Type B pancreatic cell (in vitro differentiated cells): Measurements from ENCODE around the gene KRT85. TPM values are rescaled to one million over a fixed set of nuclear protein-coding genes. Genes with fewer than 3 reads are reported as not detected.
"Not testable (repeated sequence)": the region's sequence is repeated elsewhere in the genome, so short reads cannot be mapped to it uniquely, and the experiment has no call there.

Source experiments
- DNase-seq: peaks from one replicate; pipeline ENCODE4 v3.0.0; 2021; ENCODE audit warnings: mixed read lengths; ENCODE audit not compliant: unreplicated experiment; ENCODE audit errors: extremely low spot score
- H3K27ac Mint-ChIP-seq: 2 replicates; pipeline ENCODE4 v1.8.0; 2021; ENCODE audit warnings: mild to moderate bottlenecking, mixed read lengths
- H3K27me3 Mint-ChIP-seq: 2 replicates; pipeline ENCODE4 v1.8.0; 2021; ENCODE audit warnings: mixed read lengths
- H3K36me3 Mint-ChIP-seq: 2 replicates; pipeline ENCODE4 v1.8.0; 2021; ENCODE audit warnings: mixed read lengths
- H3K4me1 Mint-ChIP-seq: one replicate; pipeline ENCODE4 v1.8.0; 2021; ENCODE audit warnings: mixed read lengths; ENCODE audit not compliant: unreplicated experiment
- H3K4me3 Mint-ChIP-seq: 2 replicates; pipeline ENCODE4 v1.8.0; 2021; ENCODE audit warnings: mild to moderate bottlenecking, mixed read lengths
- H3K9me3 Mint-ChIP-seq: 2 replicates; pipeline ENCODE4 v1.8.0; 2021; ENCODE audit warnings: mixed read lengths
- CTCF ChIP-seq: fragments of 200-600 bp; sonication (generic); conservative IDR thresholded peaks from 2 replicates; pipeline ENCODE4 v1.5.0; 2021; ENCODE audit warnings: antibody characterized with exemption, mild to moderate bottlenecking
- total RNA-seq: library from RNA; stranded (reverse); gene quantifications from 2 replicates; pipeline ENCODE4 v1.2.1, GENCODE V29; 2021; ENCODE audit warnings: low replicate concordance

Gene KRT85
- total RNA-seq, 1 donor from 2014 or later: not detected

GRCh38 chr12:52317468-52318052 lies 49.7 kb downstream of the KRT85 start:
- Mint-ChIP-seq H3K9me3 (no peaks in the 10 kb centered on the region), H3K27me3 (peaks cover 54% of the 10 kb centered on the region), H3K4me3 (no peak overlapping the region), H3K27ac (no peak overlapping the region), H3K4me1 (no peaks in the 10 kb centered on the region), H3K36me3 (no peaks in the 10 kb centered on the region)
- no peak for DNase-seq
- TF ChIP-seq CTCF: no peak

- Mint-ChIP-seq H3K36me3 (no peaks in the 10 kb centered on the region), H3K9me3 (no peaks in the 10 kb centered on the region)
- no peak for TF ChIP-seq CTCF
These were observed 50.6 kb downstream of the KRT85 start for GRCh38 chr12:52316701-52317100.

GRCh38 chr12:52316290-52316689 lies 51.0 kb downstream of the KRT85 start:
- peaks cover 55% of the 10 kb centered on the region for H3K27me3 Mint-ChIP-seq
- H3K36me3 Mint-ChIP-seq: no peaks in the 10 kb centered on the region
- H3K9me3 Mint-ChIP-seq: no peaks in the 10 kb centered on the region
- TF ChIP-seq CTCF: no peak
- H3K4me1 Mint-ChIP-seq: no peaks in the 10 kb centered on the region
- no peak for DNase-seq
- no peak overlapping the region for H3K4me3 Mint-ChIP-seq
- H3K27ac Mint-ChIP-seq: no peak overlapping the region

More at GRCh38 chr12:52316701-52317100, 50.6 kb downstream of the KRT85 start:
- Mint-ChIP-seq H3K4me3 (no peak overlapping the region), H3K4me1 (no peaks in the 10 kb centered on the region), H3K27me3 (peaks cover 53% of the 10 kb centered on the region), H3K27ac (no peak overlapping the region)
- no peak for DNase-seq

GRCh38 chr12:52315721-52316120 lies 51.6 kb downstream of the KRT85 start:
- H3K4me3 Mint-ChIP-seq, H3K9me3 Mint-ChIP-seq, DNase-seq, H3K27ac Mint-ChIP-seq, H3K36me3 Mint-ChIP-seq, H3K4me1 Mint-ChIP-seq: not testable (repeated sequence)
- peak; percentile 57 for TF ChIP-seq CTCF
- H3K27me3 Mint-ChIP-seq: peaks cover 60% of the 10 kb centered on the region

GRCh38 chr12:52314511-52314910 lies 52.8 kb downstream of the KRT85 start:
- no peaks in the 10 kb centered on the region for H3K4me1 Mint-ChIP-seq
- no peak for TF ChIP-seq CTCF
- H3K9me3 Mint-ChIP-seq: no peaks in the 10 kb centered on the region
- no peaks in the 10 kb centered on the region for H3K36me3 Mint-ChIP-seq
- H3K27me3 Mint-ChIP-seq: peaks cover 60% of the 10 kb centered on the region
- H3K27ac Mint-ChIP-seq: no peak overlapping the region
- no peak overlapping the region for H3K4me3 Mint-ChIP-seq
- no peak for DNase-seq

GRCh38 chr12:52313926-52314325 lies 53.4 kb downstream of the KRT85 start:
- Mint-ChIP-seq H3K4me3 (no peak overlapping the region), H3K4me1 (peaks cover 1% of the 10 kb centered on the region), H3K27ac (no peak overlapping the region), H3K36me3 (no peaks in the 10 kb centered on the region), H3K9me3 (no peaks in the 10 kb centered on the region), H3K27me3 (peaks cover 60% of the 10 kb centered on the region)
- TF ChIP-seq CTCF: no peak
- DNase-seq: no peak
